Right atrium auricular region (tissue), 2 donors: Measurements from ENCODE around the gene MAFB. TPM values are rescaled to one million over a fixed set of nuclear protein-coding genes. Genes with fewer than 3 reads are reported as not detected.

Experiments used
- DNase-seq: peaks from one replicate; pipeline ENCODE4 v3.0.0-alpha.2; 2019; ENCODE audit warnings: low spot score
- H3K27ac ChIP-seq, 2 donors: fragments of 200-600 bp; sonication (generic); 1 replicate in 1 of 2; 2 replicates in 1 of 2; pipeline ENCODE4 v1.5.1; 2016 to 2019
- H3K27me3 ChIP-seq, 2 donors: fragments of 200-600 bp; sonication (generic); one replicate each; pipeline versions ENCODE4 v1.5.1 to v1.6.0; 2017 to 2019
- H3K36me3 ChIP-seq: fragments of 200-600 bp; sonication (generic); one replicate; pipeline ENCODE4 v1.5.1; 2016
- H3K4me1 ChIP-seq, 2 donors: fragments of 200-600 bp; sonication (generic); one replicate each; pipeline versions ENCODE4 v1.5.1 to v1.6.0; 2017 to 2019
- H3K4me3 ChIP-seq, 2 donors: fragments of 200-600 bp; sonication (generic); 1 replicate in 1 of 2; 2 replicates in 1 of 2; pipeline ENCODE4 v1.5.1; 2017 to 2019; ENCODE audit warnings: mild to moderate bottlenecking in 1 of 2, moderate library complexity in 1 of 2
- H3K9me3 ChIP-seq, 2 donors: fragments of 200-600 bp; sonication (generic); one replicate each; pipeline ENCODE4 v1.5.1; 2019
- total RNA-seq, 2 donors: library from RNA; depleted of rRNA; stranded (reverse); fragments of >200 nt; gene quantifications; one replicate each; pipeline ENCODE4 v1.1.0, GENCODE V29; 2016
- TF ChIP-seq, protein P1 (sequence below), 2 donors: fragments of 200-600 bp; sonication (generic); IDR thresholded peaks; one replicate each; pipeline ENCODE4 v1.5.1; 2019; ENCODE audit warnings: antibody characterized with exemption in 2 of 2

Gene MAFB
- total RNA-seq, 2 donors from 2014 or later, result 14.2 to 31.7 TPM

DNA sequence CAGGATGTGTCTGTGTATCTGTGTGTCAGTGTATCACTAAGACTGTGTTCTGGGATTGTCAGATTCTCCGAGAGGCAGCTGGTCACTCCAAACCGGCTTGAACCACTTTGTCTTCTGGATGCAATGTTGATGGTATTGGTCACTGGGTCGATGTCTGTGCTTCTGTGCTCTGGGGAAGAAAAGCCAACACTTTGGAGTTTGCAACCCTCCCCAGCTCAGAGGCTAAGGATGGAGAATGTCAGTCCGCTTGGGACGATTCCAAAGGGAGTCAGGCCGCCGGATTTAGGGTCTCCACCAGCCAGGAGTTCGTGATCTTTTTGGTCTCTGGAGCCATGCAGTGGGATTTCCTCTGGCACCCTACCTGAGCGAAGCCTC is 5.2 kb downstream of the MAFB start:
- TF ChIP-seq, protein P1, sequence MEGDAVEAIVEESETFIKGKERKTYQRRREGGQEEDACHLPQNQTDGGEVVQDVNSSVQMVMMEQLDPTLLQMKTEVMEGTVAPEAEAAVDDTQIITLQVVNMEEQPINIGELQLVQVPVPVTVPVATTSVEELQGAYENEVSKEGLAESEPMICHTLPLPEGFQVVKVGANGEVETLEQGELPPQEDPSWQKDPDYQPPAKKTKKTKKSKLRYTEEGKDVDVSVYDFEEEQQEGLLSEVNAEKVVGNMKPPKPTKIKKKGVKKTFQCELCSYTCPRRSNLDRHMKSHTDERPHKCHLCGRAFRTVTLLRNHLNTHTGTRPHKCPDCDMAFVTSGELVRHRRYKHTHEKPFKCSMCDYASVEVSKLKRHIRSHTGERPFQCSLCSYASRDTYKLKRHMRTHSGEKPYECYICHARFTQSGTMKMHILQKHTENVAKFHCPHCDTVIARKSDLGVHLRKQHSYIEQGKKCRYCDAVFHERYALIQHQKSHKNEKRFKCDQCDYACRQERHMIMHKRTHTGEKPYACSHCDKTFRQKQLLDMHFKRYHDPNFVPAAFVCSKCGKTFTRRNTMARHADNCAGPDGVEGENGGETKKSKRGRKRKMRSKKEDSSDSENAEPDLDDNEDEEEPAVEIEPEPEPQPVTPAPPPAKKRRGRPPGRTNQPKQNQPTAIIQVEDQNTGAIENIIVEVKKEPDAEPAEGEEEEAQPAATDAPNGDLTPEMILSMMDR (IDR thresholded peaks at IDR 0.05), result no peak
- peaks cover 0 to 48% of the 10 kb centered on the region in 2 donors for H3K4me1 ChIP-seq
- no peaks in the 10 kb centered on the region for H3K9me3 ChIP-seq
- no peaks in the 10 kb centered on the region for H3K27me3 ChIP-seq
- H3K4me3 ChIP-seq, result peak overlapping the region; percentile 35 to 54
- no peak for DNase-seq
- no peaks in the 10 kb centered on the region for H3K36me3 ChIP-seq
- peak overlapping the region; percentile 70 to 75 for H3K27ac ChIP-seq

GRCh38 chr20:40683221-40683893 is 5.7 kb downstream of the MAFB start:
- Histone ChIP-seq H3K27ac (peak overlapping the region; percentile 70 to 75), H3K4me1 (peaks cover 0 to 45% of the 10 kb centered on the region in 2 donors)
- DNase-seq, result peak; percentile 79

GRCh38 chr20:40682104-40682981 is 6.7 kb downstream of the MAFB start:
- H3K36me3 ChIP-seq, result no peaks in the 10 kb centered on the region
- no peaks in the 10 kb centered on the region for H3K9me3 ChIP-seq
- DNase-seq, result peak; percentile 72
- no peaks in the 10 kb centered on the region for H3K27me3 ChIP-seq
- peak overlapping the region; percentile 70 to 75 for H3K27ac ChIP-seq
- H3K4me3 ChIP-seq, result peak overlapping the region; percentile 35 to 54
- peaks cover 0 to 35% of the 10 kb centered on the region in 2 donors for H3K4me1 ChIP-seq
- TF ChIP-seq, protein P1 (IDR thresholded peaks at IDR 0.05), result no peak

More at GRCh38 chr20:40683221-40683893, 5.7 kb downstream of the MAFB start:
- Histone ChIP-seq H3K27me3 (no peaks in the 10 kb centered on the region), H3K4me3 (peak overlapping the region; percentile 35 to 54), H3K9me3 (no peaks in the 10 kb centered on the region), H3K36me3 (no peaks in the 10 kb centered on the region)
- TF ChIP-seq, protein P1 (IDR thresholded peaks at IDR 0.05), result no peak

GRCh38 chr20:40681684-40682083 is 7.4 kb downstream of the MAFB start:
- H3K36me3 ChIP-seq, result no peaks in the 10 kb centered on the region
- peak overlapping the region; percentile 70 to 75 for H3K27ac ChIP-seq
- H3K4me3 ChIP-seq, result no peak overlapping the region
- H3K9me3 ChIP-seq, result no peaks in the 10 kb centered on the region
- H3K4me1 ChIP-seq, result peaks cover 0 to 28% of the 10 kb centered on the region in 2 donors
- no peak for DNase-seq
- TF ChIP-seq, protein P1 (IDR thresholded peaks at IDR 0.05), result no peak
- H3K27me3 ChIP-seq, result no peaks in the 10 kb centered on the region

- Histone ChIP-seq H3K27me3 (no peaks in the 10 kb centered on the region), H3K36me3 (no peaks in the 10 kb centered on the region), H3K4me3 (no peak overlapping the region), H3K9me3 (no peaks in the 10 kb centered on the region), H3K4me1 (peaks cover 0 to 23% of the 10 kb centered on the region in 2 donors), H3K27ac (no peak overlapping the region)
- TF ChIP-seq, protein P1 (IDR thresholded peaks at IDR 0.05), result no peak
- DNase-seq, result no peak
These were observed 7.9 kb downstream of the MAFB start for GRCh38 chr20:40681165-40681564.
